ENCODE results near the gene RBBP6. TPM values are rescaled to one million over a fixed set of nuclear protein-coding genes. Genes with fewer than 3 reads are reported as not detected.
A peak's percentile ranks its signal among the peaks of the same experiment; 100 is the strongest.

RBBP6 gene
- total RNA-seq, 4 donors from 2014 or later = 45.6 to 147 (median 101) TPM

DNA sequence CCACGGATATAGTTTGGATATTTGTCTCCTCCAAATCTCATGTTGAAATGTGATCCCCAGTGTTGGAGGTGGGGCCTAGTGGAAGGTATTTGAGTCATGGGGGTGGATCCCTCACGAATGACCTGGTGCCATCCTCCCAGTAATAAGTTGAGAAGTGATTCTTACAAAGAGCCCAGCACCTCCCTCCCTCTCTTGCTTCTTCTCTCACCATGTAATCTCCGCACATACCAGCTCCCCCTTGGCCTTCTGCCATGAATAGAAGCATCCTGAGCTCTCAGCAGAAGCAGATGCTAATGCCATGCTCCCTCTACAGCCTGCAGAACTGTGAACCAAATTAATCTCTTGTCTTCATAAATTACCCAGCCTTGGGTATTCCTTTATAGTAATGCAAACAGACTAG is 41.9 kb upstream of the RBBP6 start:
- Histone ChIP-seq H3K27me3 (peaks cover 11% of the 10 kb centered on the region), H3K4me1 (no peaks in the 10 kb centered on the region), H3K27ac (no peak overlapping the region), H3K4me3 (no peak overlapping the region), H3K36me3 (no peaks in the 10 kb centered on the region), H3K9me3 (no peaks in the 10 kb centered on the region)
- TF ChIP-seq POLR2AphosphoS5 (IDR thresholded peaks at IDR 0.05) = no peak
- TF ChIP-seq, protein P1, sequence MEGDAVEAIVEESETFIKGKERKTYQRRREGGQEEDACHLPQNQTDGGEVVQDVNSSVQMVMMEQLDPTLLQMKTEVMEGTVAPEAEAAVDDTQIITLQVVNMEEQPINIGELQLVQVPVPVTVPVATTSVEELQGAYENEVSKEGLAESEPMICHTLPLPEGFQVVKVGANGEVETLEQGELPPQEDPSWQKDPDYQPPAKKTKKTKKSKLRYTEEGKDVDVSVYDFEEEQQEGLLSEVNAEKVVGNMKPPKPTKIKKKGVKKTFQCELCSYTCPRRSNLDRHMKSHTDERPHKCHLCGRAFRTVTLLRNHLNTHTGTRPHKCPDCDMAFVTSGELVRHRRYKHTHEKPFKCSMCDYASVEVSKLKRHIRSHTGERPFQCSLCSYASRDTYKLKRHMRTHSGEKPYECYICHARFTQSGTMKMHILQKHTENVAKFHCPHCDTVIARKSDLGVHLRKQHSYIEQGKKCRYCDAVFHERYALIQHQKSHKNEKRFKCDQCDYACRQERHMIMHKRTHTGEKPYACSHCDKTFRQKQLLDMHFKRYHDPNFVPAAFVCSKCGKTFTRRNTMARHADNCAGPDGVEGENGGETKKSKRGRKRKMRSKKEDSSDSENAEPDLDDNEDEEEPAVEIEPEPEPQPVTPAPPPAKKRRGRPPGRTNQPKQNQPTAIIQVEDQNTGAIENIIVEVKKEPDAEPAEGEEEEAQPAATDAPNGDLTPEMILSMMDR (IDR thresholded peaks at IDR 0.05) = no peak
- TF ChIP-seq EP300 (IDR thresholded peaks at IDR 0.05) = no peak
- no peak for TF ChIP-seq POLR2A (IDR thresholded peaks at IDR 0.05)
- 33% methylated on average over 3 of the region's 3 CpGs for WGBS
- no peak for DNase-seq (ENCODE audit: low spot score in 2 of 2)

DNA sequence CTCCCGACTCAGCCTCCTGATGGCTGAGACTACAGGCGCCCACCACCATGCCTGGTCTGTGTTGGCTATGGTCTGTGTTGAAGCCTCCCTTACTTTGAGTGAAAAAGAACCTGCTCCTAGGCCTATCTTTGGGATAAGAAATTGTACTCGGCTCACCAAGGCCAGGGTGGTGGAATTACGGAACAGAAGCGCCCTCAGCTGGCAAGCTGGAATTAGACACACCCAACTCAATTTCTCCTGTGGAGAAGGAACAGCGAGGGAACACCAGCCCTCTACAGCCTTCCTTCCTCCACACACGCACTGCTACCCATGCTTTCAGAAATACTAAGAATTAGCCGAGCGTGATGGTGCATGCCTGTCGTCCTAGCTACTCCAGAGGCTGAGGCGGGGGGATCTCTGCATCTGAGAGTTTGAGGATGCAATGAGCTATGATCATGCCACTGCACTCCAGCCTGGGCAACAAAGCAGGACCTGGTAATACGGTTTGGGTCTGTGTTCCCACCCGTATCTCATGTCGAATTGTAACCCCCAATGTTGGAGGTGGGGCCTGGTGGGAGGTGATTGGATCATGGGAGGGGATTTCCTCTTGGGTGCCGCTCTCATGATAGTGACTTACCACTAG is 40.1 kb upstream of the RBBP6 start:
- peaks cover 9% of the 10 kb centered on the region for H3K27me3 ChIP-seq

DNA sequence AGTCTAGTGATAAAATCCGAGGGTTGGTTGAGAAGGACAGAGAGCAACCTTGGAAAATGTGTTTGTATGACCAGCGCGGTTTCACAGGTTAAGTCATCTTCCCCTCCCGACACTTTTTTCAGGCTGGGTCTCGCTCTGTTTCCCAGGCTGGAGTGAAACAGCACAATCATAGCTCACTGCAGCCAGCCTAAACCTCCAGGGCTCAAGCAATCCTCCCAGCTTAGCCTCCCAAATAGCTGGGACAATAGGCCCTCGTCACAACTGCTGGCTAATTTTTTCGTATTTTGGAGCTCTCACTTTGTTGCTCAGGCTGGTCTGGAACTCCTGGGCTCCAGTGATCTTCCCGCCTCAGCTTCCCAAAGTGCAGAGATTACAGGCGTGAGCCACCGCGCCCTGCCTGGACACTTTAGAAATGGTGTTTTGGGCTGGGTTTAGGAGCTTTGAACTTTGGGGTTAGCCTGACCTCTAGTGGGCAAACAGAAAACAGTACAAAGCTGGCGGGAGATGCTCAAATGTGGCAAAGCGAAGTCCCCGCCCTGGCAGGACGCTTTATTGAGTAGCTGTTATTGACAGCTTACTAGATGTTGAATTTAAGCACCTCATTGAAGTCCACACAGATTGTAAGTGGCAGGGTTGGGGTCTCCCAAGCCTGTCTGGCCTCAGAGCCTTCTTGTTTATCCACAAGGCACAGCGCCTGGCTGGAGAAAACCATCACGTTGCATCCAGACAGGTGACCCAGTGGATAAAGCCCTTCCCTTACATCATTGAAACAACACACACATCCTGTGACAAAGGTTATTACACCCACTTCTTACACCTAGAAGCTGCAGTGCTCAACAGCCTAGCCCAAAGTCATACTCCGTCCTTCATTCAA is 34.7 kb upstream of the RBBP6 start:
- no peak overlapping the region for H3K4me3 ChIP-seq
- TF ChIP-seq, protein P1 (IDR thresholded peaks at IDR 0.05) = peak; percentile 58 to 66
- TF ChIP-seq POLR2AphosphoS5 (IDR thresholded peaks at IDR 0.05) (no peak), EP300 (IDR thresholded peaks at IDR 0.05) (no peak), POLR2A (IDR thresholded peaks at IDR 0.05) (no peak)
- no peaks in the 10 kb centered on the region for H3K4me1 ChIP-seq
- peaks cover 13% of the 10 kb centered on the region for H3K27me3 ChIP-seq
- DNase-seq (ENCODE audit: low spot score in 2 of 2) = no peak
- 42% methylated on average over 18 of the region's 18 CpGs for WGBS
- H3K9me3 ChIP-seq = no peaks in the 10 kb centered on the region
- no peak overlapping the region for H3K27ac ChIP-seq
- H3K36me3 ChIP-seq = no peaks in the 10 kb centered on the region

More for the DNA sequence above, 40.1 kb upstream of the RBBP6 start:
- DNase-seq (ENCODE audit: low spot score in 2 of 2) = no peak
- no peak overlapping the region for H3K27ac ChIP-seq
- no peaks in the 10 kb centered on the region for H3K36me3 ChIP-seq
- TF ChIP-seq, protein P1 (IDR thresholded peaks at IDR 0.05) = peak in 1 of 2 donors; percentile 5
- no peak for TF ChIP-seq POLR2AphosphoS5 (IDR thresholded peaks at IDR 0.05)
- no peaks in the 10 kb centered on the region for H3K4me1 ChIP-seq
- no peaks in the 10 kb centered on the region for H3K9me3 ChIP-seq
- no peak overlapping the region for H3K4me3 ChIP-seq
- WGBS = 35% methylated on average over 9 of the region's 15 CpGs

DNA sequence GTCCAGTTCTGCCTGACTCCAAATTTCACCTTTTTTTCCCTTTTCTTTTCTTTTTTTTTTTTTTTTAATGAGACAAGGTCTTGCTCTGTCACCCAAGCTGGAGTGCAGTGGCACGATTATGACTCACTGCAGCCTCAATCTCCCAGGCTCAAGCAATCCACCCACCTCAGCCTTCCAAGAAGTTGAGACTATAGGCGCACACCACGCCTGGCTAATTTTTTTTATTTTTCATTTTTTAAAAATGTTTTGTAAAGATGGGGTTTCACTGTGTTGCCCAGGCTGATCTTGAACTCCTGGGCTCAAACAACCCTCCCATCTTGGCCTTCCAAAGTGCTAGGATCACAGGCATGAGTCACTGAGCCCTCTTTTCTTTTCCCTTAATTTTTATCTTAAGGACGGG is 33.4 kb upstream of the RBBP6 start:
- H3K36me3 ChIP-seq = no peaks in the 10 kb centered on the region

More for the DNA sequence above, 33.4 kb upstream of the RBBP6 start:
- TF ChIP-seq EP300 (IDR thresholded peaks at IDR 0.05) = no peak
- TF ChIP-seq POLR2A (IDR thresholded peaks at IDR 0.05) = no peak
- no peak for TF ChIP-seq POLR2AphosphoS5 (IDR thresholded peaks at IDR 0.05)
- TF ChIP-seq, protein P1 (IDR thresholded peaks at IDR 0.05) = no peak
- Histone ChIP-seq H3K27me3 (peaks cover 5% of the 10 kb centered on the region), H3K27ac (no peak overlapping the region), H3K4me3 (no peak overlapping the region), H3K9me3 (no peaks in the 10 kb centered on the region), H3K4me1 (no peaks in the 10 kb centered on the region)
- 76% methylated on average over 4 of the region's 4 CpGs for WGBS
- DNase-seq (ENCODE audit: low spot score in 2 of 2) = no peak

All from suprapubic skin (tissue), 4 donors.